ENCODE data around the gene IDI2.
A peak's percentile ranks its signal among the peaks of the same experiment; 100 is the strongest.

Gene IDI2

DNA sequence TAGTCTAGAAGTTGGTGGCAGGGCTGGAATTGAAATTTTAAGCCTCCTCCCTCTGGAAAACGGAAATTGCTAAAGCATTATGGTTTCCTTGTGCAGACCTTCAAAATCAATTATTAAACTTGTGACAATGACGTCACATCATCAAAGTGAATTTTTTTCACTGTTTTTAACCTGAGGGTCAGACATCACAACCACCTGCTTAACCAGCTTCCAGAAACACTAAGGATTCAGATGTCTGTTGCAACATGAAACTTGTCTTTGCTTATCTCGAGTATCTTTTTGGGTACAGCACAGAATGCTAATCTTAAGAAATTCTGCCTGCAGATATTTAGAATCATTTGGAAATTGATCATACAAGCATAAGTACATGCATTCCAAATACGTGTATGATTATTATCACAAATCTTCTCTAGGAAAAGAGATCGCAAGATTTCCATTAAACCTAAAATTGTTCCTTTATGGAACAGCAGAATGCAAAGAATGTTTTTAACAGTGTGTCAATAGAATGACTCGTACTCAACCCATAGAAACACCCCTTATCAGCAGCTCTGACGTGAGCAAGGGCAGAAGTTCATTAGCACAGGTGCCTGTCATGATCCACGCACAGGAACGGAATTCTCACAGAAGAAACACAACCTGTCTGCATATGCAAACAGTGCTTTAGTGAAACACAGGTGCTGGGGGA, 41.5 kb downstream of the IDI2 start:
- DNase-seq = no peak

DNA sequence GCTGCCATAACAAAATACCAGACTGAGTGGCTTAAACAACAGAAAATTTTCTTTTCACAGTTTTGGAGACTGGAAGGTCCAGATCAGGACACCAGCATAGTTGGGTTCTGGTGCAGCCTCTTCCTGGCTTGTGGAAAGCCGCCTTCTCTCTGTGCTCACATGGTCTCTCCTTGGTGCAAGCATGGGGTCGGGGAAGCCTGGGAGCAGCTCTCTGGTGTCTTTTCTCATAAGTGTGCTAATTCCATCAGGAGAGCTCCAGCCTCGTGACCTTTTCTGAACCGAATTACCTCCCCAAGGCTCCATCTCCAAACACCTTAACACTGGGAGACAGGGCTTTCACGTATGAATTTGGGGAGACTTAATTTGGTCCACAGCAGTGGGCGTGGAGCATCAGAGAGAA, 42.3 kb downstream of the IDI2 start:
- no peak for DNase-seq

DNA sequence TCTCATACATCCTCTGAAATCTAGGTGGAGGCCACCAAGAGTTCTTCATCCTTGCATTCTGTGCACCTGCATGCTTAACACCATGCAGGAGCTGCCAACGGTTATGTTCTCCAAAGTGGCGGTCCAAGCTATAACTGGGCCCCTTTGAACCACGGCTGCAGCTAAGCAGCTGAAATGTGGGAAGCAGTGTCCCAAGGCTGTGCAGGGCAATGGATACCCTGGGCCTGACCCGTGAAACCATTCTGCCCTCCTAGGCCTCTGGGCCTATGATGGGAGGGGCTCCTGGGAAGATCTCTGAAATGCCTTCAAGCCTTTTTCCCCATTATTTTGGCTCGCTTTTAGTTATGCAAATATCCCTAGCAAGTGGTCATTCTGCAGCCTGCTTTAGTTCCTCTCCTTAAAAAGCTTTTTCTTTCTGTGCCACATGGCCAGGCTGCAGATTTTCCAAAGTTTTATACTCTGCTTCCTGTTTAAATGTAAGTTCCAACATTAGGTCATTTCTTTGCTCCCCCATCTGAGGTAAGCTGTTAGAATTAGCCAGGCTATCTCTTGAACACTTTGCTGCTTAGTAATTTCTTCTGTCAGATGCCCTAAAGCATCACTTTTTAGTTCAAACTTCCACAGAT, 45.1 kb downstream of the IDI2 start:
- DNase-seq = no peak

DNA sequence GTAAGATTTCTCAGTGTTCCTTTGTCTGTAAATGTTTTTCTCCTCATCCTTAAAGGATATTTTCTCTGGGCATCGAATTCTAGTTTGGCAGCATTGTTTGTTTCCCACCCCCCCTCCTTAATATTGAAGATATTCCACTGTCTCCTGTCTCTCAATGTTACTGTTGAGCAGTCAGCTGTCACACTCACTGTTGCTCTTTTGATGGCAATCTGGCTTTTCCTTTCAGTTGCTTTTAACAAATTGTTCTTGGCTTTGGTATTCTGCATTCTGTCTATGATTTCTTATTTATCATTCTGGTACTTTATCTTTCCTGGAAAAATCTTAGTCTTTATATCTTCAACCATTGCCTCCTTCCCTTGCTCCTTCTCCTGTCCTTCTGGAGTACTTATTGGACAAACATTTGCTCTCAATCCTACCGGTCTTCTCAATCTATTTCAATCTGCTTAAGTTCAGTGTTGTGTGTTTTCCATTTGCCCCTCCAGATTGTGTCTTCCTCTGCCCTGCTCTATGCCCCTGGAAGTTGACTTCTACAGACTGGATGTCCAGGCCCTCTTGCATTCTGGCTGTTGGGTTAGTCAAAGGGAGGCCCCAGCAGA, 46.7 kb downstream of the IDI2 start:
- DNase-seq = no peak

DNA sequence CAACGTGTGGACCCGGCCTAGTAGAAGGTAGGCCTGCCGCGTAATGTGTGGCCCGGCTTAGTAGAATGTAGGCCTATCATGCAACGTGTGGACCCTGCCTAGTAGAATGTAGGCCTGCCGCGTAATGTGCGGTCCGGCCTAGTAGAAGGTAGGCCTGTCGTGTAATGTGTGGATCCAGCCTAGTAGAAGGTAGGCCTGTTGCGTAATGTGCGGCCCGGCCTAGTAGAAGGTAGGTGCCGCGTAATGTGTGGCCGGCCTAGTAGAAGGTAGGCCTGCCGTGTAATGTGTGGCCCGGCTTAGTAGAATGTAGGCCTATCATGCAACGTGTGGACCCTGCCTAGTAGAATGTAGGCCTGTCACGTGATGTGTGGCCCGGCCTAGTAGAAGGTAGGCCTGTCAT, 49.3 kb downstream of the IDI2 start:
- no peak for DNase-seq

DNA sequence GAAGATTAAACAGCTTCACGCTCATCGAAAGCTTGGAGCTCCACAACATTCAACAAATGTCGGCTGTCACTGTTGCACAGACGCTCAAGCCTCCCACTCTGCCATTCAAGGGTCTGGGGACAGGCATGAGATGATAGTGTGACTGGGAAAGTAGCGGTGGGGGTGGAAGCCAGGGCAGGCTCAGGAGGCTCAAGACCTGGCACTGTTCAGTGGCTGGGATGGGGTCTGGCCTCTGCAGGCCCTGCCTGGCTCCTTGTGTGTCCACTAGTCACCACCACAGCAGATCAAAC, 50.9 kb downstream of the IDI2 start:
- no peak for DNase-seq

DNA sequence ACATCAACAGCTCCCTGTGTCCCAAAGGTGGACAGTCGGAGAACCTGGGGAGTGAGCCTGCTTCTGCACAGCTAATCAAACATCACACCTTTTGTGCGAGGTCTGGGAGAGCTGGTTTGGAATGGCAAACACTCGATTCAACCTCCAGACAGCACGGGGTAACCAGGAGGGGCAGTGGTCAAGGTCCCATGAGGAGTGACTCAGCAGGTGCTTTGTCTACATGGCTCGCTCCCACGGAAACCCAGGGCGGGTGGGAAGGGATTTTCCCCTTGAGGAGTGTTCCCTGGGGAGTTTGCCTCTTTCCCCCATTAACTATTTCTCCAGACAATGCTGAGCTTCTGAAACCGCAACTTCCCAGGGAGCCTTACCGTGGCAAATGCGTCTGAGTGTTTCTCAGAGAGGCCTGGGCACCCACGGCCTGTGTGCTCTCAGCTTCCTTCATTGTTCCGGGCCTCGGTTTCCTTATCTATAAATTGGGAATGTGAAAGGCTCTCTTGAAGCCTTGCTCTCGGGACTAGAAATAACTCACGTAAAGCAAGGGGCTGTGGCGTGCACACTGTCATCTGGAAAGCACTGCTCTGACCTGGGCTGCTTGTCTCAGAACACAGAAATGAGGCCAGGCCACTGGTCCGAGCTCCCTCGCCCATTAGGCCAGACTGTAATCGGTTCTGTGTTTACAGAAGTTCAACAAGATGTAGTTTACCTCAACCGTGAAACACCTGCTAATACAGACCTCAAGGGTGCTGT, 51.4 kb downstream of the IDI2 start:
- no peak for DNase-seq

DNA sequence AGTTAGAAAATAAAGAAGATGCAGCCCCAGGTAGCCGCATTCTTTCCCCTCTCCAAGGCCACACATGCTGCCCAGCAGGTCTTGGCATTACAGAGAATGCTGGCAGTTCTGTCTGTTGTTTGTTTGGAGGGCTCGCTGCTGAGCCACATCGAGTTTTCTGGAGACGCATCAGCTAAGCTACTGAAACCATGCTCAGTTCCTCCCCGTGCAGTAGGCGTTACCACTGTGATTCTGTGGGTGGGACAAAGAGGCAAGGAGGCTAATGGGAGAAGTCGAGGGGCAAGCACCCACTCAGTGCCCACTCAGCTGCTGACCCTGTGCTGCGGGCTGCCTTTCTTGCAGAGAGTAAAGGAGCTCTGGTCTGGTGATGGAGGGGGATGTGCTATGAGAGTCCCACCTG, 52.9 kb downstream of the IDI2 start:
- DNase-seq = peak in 1 of 58 donors; percentile 4

DNA sequence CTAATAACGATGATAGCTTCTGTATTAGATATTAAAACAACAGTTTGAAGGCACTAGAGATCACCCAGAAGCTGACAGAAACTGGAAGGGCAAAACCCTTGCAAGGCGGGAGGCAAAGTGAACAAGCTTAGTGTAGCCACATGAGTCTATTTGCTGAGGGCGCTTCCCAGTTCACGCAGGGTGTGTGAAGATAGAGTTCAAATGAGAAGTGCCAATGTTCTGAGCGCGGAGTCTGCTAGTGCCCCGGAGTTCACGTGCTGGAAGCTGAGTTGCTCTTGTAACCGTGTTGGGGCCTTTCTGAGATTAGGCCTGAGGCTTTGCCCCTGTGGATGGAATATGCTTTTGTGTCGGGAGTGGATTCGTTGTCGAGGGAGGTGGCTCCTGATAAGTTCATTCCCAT, 54.0 kb downstream of the IDI2 start:
- DNase-seq = no peak

DNA sequence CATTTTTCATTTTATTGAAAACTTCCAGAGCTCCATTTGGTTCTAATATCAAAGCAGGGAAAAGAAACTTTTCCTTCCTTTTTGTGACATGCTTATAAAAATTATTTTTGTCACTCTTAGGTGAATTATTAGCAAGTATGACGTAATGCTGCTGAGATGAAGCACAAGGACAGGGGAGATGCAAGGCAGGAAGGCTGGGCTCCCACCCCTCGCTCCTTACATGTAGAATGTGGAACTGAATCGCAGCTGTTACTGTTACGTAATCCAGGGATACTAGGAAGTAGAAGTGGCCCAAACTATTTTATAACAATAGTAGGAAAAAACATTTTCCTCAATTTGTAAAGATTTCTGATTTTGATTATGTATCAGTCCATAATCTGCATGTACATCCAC, 54.5 kb downstream of the IDI2 start:
- DNase-seq = no peak

DNA sequence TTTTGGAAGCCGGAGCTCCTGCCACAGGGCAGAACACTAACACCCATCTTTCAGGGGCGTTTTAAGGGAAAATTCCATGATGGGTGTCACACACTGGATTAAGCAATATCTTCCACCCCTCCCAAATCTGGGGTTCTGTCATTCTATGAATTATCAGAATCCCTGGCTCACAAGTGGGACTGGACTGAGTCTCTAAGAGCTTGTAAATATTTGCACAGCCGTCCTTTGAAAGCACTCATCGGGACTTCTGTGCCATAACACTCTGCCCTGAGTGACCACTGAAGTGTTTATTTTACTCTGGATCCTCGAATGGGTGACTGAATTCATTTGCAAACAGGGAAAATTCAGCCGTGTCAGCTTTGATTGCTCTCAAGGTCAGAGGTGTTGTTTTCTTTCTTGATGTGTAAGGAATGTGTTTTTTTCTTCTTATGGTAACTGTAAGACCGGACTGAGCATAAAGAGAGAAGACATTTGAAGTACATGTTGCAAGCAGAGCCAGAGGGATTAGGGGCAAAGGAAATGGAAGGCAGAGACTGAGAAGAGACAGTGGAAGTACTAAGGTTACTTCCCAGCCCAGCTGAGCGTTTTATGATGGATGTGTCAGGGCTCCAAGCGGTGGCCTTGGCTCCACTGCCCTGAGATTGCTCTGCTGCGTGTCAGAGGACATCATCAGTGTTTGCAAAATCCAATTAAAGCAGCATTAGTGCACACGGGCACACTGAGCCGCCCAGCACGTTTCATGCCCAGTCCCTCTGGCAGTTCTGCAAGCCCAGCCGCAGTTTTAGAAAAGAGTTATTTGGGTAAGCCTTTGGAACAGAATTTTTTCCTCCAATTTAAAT, 55.1 kb downstream of the IDI2 start:
- no peak for DNase-seq

DNA sequence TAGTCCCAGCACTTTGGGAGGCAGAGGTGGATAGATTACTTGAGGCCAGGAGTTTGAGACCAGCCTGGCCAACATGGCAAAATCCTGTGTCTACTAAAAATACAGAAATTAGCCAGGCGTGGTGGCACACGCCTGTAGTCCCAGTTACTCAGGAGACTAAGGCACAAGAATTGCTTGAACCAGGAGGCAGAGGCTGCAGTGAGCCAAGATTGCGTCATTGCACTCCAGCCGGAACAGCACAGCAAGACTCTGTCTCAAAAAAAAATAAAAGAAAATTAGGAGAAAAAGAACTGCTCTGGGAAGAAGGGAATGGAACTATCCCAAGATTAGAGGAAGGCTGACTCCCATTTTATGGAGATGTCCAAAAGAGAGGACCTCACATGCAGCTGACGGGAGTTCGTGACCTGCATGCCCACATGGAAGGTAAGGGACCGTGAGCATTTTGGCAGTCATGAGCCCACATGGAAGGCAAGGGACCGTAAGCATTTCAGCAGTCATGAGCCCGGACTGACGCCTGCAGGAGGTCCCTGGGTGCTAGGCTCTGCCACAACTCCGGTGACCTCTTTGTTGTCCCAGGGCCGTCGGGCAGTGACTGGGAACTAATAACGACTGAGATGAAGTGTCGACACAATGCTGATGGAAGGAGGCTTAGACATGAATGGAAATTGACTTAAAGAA, 56.0 kb downstream of the IDI2 start:
- no peak for DNase-seq

Data from anterior cingulate cortex (tissue), 58 donors.